MM.1S (cell line): ENCODE results near the gene CYTL1.

Source experiments
- CTCF ChIP-seq: fragments of 300-600 bp; sonication (generic); IDR thresholded peaks from 2 replicates; pipeline ENCODE4 v1.5.1; 2016; ENCODE audit warnings: antibody characterized with exemption, low read length, mixed read lengths
- EZH2phosphoT487 ChIP-seq: fragments of 300-600 bp; sonication (generic); IDR thresholded peaks from 2 replicates; pipeline ENCODE4 v1.6.1; 2018; ENCODE audit warnings: antibody characterized with exemption, low read length

- TF ChIP-seq CTCF (no peak), EZH2phosphoT487 (no peak)
Observed at GRCh38 chr4:5030927-5031326, 11.7 kb upstream of the CYTL1 start.
